GM18508 (cell line): ENCODE results near the gene GPR137.
"Not testable (repeated sequence)": the region's sequence is repeated elsewhere in the genome, so short reads cannot be mapped to it uniquely, and the experiment has no call there.

Experiments
- ATAC-seq: cut with Tn5 transposase; IDR thresholded peaks from one replicate; pipeline ENCODE4 v1.9.1; 2021; ENCODE audit warnings: moderate number of reproducible peaks; ENCODE audit not compliant: insufficient read depth, unreplicated experiment

GPR137 gene

GRCh38 chr11:64316672-64317324 is 31.1 kb downstream of the GPR137 start:
- no peak for ATAC-seq

- ATAC-seq, result peak; percentile 45
Observed at GRCh38 chr11:64317325-64317960, 31.8 kb downstream of the GPR137 start, which contains the start of gene TRMT112. TSS of gene TRMT112 (minus strand) at chr11:64317559. CDS start at chr11:64317526, 33 bp downstream.

- peak; percentile 36 for ATAC-seq
Observed at GRCh38 chr11:64317961-64318765, 32.5 kb downstream of the GPR137 start, which contains the start of gene PRDX5. TSS of gene PRDX5 (plus strand) at chr11:64318121. CDS start at chr11:64318216, 95 bp downstream.

- ATAC-seq, result no peak
Observed at GRCh38 chr11:64318766-64319761, 33.4 kb downstream of the GPR137 start.

GRCh38 chr11:64320556-64320955 is 34.9 kb downstream of the GPR137 start:
- no peak for ATAC-seq

- no peak for ATAC-seq
Observed at GRCh38 chr11:64321026-64321425, 35.4 kb downstream of the GPR137 start.

GRCh38 chr11:64321533-64321932 is 35.9 kb downstream of the GPR137 start:
- no peak for ATAC-seq

- no peak for ATAC-seq
Observed at GRCh38 chr11:64322925-64323260, 37.2 kb downstream of the GPR137 start.

- no peak for ATAC-seq
Observed at GRCh38 chr11:64323373-64323772, 37.7 kb downstream of the GPR137 start.

- ATAC-seq, result not testable (repeated sequence)
Observed at GRCh38 chr11:64323984-64324383, 38.3 kb downstream of the GPR137 start.

GRCh38 chr11:64324692-64325469 is 39.2 kb downstream of the GPR137 start:
- ATAC-seq, result no peak

GRCh38 chr11:64327375-64327774 is 41.7 kb downstream of the GPR137 start:
- no peak for ATAC-seq

GRCh38 chr11:64327993-64328392 is 42.3 kb downstream of the GPR137 start:
- ATAC-seq, result no peak

GRCh38 chr11:64330888-64331287 is 45.2 kb downstream of the GPR137 start:
- ATAC-seq, result no peak

- ATAC-seq, result no peak
Observed at GRCh38 chr11:64331569-64332371, 46.1 kb downstream of the GPR137 start.

- ATAC-seq, result no peak
Observed at GRCh38 chr11:64333556-64333955, 47.9 kb downstream of the GPR137 start.

GRCh38 chr11:64334764-64335735 is 49.4 kb downstream of the GPR137 start:
- peak; percentile 72 for ATAC-seq
